Mesothelial cell of epicardium (in vitro differentiated cells): ENCODE measurements around the gene SLC39A3. TPM values are rescaled to one million over a fixed set of nuclear protein-coding genes. Genes with fewer than 3 reads are reported as not detected.

Source experiments
- DNase-seq, 2 experiments: peaks; one replicate each; pipeline ENCODE4 v3.0.0; 2021; ENCODE audit warnings: low spot score in 2 of 2; ENCODE audit not compliant: unreplicated experiment in 2 of 2
- H3K27ac Mint-ChIP-seq: 2 replicates; pipeline ENCODE4 v1.8.0; 2021; ENCODE audit warnings: mixed read lengths
- H3K27me3 Mint-ChIP-seq: 2 replicates; pipeline ENCODE4 v1.8.0; 2021; ENCODE audit warnings: low read depth, mixed read lengths
- H3K36me3 Mint-ChIP-seq: 2 replicates; pipeline ENCODE4 v1.8.0; 2021; ENCODE audit warnings: mixed read lengths
- H3K4me1 Mint-ChIP-seq: 2 replicates; pipeline ENCODE4 v1.8.0; 2021; ENCODE audit warnings: mixed read lengths
- H3K4me3 Mint-ChIP-seq: 2 replicates; pipeline ENCODE4 v1.8.0; 2021; ENCODE audit warnings: mild to moderate bottlenecking, moderate library complexity, mixed read lengths
- H3K9me3 Mint-ChIP-seq: 2 replicates; pipeline ENCODE4 v1.8.0; 2021; ENCODE audit warnings: mixed read lengths
- total RNA-seq: library from RNA; stranded (reverse); gene quantifications from 3 replicates; pipeline ENCODE4 v1.2.1, GENCODE V29; 2021
- TF ChIP-seq, protein P1 (sequence below): fragments of 200-600 bp; sonication (generic); IDR thresholded peaks from one replicate; pipeline ENCODE4 v1.5.0; 2021; ENCODE audit warnings: antibody characterized with exemption; ENCODE audit not compliant: unreplicated experiment

Gene SLC39A3
- total RNA-seq, 1 donor from 2014 or later, result 28.8 TPM

DNA sequence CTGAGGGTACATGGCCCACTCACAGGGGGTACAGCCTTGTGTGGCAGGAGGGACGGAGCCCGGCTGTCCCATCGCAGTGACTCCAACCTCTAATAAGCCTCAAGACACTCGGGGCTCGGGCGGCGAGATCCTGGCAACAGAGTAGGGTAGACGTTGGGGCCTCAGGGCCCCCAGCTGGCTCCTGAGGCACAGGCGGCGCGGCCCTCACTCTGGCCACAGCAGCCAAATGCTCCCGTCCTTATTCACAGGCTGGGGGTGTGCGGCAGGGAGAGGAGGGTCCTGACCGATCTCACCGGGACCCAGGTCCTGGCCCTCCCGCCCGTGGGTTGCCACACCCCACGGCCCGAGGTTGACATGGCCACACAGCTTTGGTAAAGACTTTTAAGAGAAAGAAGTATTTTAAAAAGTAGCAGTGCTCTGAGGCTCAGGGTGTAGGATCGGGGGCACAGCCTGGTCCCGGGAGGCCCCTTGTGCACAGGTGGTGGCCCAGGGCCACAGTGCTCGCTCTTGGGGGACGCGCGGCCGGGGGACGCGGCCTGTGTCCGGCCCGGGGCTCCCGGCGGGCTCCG is 7.6 kb downstream of the SLC39A3 start:
- Mint-ChIP-seq H3K4me1 (no peaks in the 10 kb centered on the region), H3K36me3 (peaks cover 25% of the 10 kb centered on the region), H3K27ac (no peak overlapping the region), H3K4me3 (no peak overlapping the region), H3K27me3 (peaks cover 18% of the 10 kb centered on the region), H3K9me3 (no peaks in the 10 kb centered on the region)
- TF ChIP-seq, protein P1, sequence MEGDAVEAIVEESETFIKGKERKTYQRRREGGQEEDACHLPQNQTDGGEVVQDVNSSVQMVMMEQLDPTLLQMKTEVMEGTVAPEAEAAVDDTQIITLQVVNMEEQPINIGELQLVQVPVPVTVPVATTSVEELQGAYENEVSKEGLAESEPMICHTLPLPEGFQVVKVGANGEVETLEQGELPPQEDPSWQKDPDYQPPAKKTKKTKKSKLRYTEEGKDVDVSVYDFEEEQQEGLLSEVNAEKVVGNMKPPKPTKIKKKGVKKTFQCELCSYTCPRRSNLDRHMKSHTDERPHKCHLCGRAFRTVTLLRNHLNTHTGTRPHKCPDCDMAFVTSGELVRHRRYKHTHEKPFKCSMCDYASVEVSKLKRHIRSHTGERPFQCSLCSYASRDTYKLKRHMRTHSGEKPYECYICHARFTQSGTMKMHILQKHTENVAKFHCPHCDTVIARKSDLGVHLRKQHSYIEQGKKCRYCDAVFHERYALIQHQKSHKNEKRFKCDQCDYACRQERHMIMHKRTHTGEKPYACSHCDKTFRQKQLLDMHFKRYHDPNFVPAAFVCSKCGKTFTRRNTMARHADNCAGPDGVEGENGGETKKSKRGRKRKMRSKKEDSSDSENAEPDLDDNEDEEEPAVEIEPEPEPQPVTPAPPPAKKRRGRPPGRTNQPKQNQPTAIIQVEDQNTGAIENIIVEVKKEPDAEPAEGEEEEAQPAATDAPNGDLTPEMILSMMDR, result no peak
- no peak for DNase-seq

DNA sequence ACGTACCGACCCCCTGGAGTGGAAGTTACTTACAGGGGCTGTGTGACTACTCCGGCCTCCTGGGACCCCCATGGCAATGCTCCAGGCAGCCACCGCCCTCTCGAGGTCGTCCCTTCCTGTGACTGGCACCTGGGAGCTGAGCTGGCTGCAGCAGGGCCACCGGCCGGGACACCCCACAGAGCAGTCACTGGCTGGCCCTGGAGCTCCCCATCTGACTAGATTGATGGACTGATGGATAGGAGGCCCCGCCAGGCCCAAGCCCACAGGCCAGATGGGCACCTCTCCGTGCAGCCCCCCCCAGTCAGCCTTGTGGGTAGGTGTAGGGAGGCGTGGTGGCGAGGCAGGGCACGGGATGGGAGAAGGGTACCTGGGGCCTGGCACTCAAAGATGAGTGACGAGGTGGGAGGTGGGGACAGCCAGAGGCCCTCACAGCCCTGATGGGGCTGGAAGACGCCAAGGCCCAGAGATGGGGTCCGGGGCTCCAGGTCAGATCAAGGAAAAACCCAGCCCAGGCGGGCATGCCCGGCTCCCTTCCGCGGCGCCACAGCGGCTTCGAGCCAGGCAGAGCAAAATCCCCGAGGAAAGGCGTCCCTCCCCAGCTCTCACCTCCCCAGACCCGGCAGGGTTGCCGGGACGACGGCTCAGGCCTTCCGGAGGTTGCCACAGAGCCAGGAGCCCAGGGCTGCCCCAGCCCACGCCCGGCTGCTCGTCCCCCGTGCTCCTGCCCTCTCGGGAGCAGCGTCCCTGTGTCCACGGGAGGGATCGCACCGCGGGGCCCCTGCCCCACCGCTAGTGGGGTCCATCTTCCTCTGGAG is 8.4 kb downstream of the SLC39A3 start:
- no peaks in the 10 kb centered on the region for H3K9me3 Mint-ChIP-seq
- no peak for DNase-seq
- peaks cover 16% of the 10 kb centered on the region for H3K36me3 Mint-ChIP-seq
- no peak overlapping the region for H3K27ac Mint-ChIP-seq
- peaks cover 26% of the 10 kb centered on the region for H3K27me3 Mint-ChIP-seq
- TF ChIP-seq, protein P1, result no peak
- no peak overlapping the region for H3K4me3 Mint-ChIP-seq
- H3K4me1 Mint-ChIP-seq, result no peaks in the 10 kb centered on the region

DNA sequence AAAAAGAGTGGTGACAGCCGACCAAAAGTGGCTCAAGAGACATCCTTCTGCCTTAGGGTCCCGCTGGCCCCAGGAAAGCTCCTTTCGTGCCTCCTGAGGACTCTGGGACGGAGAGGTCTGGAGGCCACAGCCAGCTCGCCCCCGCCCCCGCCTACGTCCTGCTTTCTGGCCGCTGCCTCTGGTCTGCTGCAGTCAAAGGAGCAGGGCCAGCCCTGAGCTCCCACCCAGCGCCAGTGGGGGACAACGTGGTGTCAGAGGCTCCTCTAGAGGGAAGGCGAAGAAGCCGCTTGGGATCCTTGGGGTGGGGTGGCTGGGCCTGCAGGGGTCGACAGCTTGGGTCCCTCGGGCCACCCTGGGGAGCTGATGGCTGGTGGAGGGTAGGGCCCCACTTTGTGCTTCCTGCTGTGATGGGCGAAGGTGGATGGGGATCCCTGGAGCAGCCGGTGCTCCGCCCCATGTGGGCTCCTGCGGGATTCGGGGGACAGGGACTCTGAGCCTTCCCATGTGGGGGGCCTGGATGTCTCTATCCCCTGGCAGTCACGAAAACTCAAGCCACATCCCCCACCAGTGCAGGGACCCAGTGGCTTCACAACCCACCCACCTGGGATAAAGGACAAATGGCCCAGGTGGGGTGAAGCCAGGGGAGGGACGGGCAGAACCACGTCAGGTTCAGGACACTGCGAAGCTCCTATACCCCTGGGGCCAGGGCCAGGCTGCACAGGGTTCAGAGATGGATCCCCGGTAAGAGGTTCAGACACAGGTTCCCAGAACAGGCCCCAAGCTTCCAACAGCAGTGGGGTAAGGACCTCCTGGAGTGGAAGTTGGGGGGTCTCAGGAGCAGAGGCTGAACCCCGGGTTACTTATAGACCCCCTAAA is 9.6 kb downstream of the SLC39A3 start:
- peaks cover 38% of the 10 kb centered on the region for H3K27me3 Mint-ChIP-seq
- no peaks in the 10 kb centered on the region for H3K4me1 Mint-ChIP-seq

DNA sequence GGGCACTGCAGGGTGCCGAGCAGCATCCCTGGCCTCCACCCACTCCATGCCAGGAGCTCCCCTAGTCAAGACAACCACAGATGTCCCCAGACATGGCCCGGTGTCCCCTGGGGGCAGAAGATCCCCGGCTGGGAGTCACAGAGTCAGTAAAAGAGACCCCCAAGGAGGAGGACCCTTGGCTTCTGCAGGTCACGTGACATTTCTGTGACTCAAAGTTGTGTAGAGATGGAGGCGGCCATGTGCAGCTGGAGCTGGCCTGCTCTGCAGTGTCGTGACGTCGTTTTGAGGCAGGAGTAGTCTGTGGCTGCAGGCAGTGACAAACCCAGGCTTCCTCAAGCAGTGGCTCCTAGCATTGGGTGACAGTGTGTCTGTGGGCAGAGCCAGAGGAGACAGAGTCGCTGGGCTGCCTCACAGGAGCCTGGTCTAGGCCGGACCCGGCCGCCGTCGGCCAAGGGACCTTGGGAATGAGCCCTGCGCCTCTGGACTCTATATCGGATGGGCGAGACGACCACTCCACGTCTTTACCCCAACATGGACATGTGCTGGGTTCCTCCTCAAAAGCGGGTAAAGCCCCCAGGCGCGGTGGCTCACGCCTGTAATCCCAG is 10.9 kb downstream of the SLC39A3 start:
- no peaks in the 10 kb centered on the region for H3K4me1 Mint-ChIP-seq
- no peak overlapping the region for H3K27ac Mint-ChIP-seq
- TF ChIP-seq, protein P1, result no peak
- H3K9me3 Mint-ChIP-seq, result no peaks in the 10 kb centered on the region
- DNase-seq, result no peak
- H3K27me3 Mint-ChIP-seq, result peaks cover 45% of the 10 kb centered on the region
- H3K4me3 Mint-ChIP-seq, result no peak overlapping the region
- H3K36me3 Mint-ChIP-seq, result peaks cover under 1% of the 10 kb centered on the region

More for the DNA sequence above, 9.6 kb downstream of the SLC39A3 start:
- peaks cover 9% of the 10 kb centered on the region for H3K36me3 Mint-ChIP-seq
- no peaks in the 10 kb centered on the region for H3K9me3 Mint-ChIP-seq
- DNase-seq, result no peak
- no peak overlapping the region for H3K4me3 Mint-ChIP-seq
- no peak overlapping the region for H3K27ac Mint-ChIP-seq
- TF ChIP-seq, protein P1, result no peak

DNA sequence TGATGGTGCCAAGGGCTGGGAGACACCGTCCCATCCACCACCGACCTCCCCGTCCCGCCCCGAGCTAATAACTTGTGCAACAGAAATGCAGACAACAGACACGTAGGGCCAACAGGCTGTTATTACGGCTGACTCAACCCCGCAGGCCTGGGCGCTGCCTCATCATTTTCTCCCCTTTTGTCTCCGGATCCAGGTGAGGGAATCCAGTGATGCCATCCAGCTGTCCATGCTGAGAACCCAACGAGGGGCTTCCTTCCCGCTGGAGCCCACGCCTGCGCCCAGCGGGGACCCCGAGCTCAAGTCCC is 12.2 kb downstream of the SLC39A3 start:
- no peak overlapping the region for H3K4me3 Mint-ChIP-seq
- no peak overlapping the region for H3K27ac Mint-ChIP-seq
- H3K4me1 Mint-ChIP-seq, result no peaks in the 10 kb centered on the region
- TF ChIP-seq, protein P1, result no peak
- no peaks in the 10 kb centered on the region for H3K9me3 Mint-ChIP-seq
- H3K36me3 Mint-ChIP-seq, result no peaks in the 10 kb centered on the region
- DNase-seq, result no peak
- H3K27me3 Mint-ChIP-seq, result peaks cover 58% of the 10 kb centered on the region
